ENCODE measurements around the gene B3GNT3. TPM values are rescaled to one million over a fixed set of nuclear protein-coding genes. Genes with fewer than 3 reads are reported as not detected.

Gene B3GNT3, protein sequence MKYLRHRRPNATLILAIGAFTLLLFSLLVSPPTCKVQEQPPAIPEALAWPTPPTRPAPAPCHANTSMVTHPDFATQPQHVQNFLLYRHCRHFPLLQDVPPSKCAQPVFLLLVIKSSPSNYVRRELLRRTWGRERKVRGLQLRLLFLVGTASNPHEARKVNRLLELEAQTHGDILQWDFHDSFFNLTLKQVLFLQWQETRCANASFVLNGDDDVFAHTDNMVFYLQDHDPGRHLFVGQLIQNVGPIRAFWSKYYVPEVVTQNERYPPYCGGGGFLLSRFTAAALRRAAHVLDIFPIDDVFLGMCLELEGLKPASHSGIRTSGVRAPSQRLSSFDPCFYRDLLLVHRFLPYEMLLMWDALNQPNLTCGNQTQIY
- 1 to 10 TPM; 2.0 to 6.0 TPM for total RNA-seq

DNA sequence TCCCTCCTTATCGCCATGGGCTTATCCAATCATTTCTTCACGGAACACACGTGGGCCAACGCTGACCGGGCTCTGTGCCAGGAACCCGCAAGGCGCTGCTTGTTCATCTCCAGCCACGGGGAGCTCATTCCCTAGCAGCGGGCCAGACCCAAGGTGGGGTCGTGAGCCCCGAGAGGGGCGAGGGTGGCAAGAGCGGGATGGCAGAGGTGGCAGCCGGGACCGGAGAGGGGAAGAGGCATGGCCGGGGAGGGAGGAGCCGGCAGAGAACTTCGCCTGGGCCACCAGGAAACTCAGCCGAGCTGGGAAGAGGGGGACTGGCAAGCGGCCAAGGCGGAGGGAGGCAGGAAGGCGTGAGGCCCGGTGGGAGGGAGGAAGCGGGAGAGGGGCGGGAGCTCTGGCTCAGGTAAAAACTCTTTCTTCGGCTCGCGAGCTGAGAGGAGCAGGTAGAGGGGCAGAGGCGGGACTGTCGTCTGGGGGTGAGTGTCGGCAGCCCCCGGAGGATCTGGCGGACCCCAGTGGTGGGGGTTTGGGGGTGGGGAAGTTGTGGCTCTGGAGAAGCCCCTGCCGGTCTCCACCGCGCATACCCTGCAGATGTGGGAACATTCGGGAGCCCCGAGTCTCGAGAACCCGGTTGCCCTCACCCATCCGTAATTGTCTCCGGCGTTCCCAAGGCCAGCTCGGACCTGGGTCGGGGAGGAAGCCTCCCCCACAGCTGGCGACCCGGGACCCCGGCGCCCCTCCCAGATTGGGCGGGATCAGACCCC, at the start of gene B3GNT3:
B3GNT3 (plus strand) TSS at position 408 of the 764 bp plus-strand sequence. CDS start 12,670 bp downstream, outside the sequence.
- ATAC-seq (peak; percentile 54), DNase-seq (peak; percentile 76 to 88 (median 83))
- WGBS, 2 donors = 2 to 4% methylated on average over 29 to 50 of the region's 50 CpGs
- H3K9me3 ChIP-seq = no peaks in the 10 kb centered on the region
- TF ChIP-seq POLR2A (IDR thresholded peaks at IDR 0.05) = peak; percentile 19 to 64 (median 40)
- TF ChIP-seq, protein P1, sequence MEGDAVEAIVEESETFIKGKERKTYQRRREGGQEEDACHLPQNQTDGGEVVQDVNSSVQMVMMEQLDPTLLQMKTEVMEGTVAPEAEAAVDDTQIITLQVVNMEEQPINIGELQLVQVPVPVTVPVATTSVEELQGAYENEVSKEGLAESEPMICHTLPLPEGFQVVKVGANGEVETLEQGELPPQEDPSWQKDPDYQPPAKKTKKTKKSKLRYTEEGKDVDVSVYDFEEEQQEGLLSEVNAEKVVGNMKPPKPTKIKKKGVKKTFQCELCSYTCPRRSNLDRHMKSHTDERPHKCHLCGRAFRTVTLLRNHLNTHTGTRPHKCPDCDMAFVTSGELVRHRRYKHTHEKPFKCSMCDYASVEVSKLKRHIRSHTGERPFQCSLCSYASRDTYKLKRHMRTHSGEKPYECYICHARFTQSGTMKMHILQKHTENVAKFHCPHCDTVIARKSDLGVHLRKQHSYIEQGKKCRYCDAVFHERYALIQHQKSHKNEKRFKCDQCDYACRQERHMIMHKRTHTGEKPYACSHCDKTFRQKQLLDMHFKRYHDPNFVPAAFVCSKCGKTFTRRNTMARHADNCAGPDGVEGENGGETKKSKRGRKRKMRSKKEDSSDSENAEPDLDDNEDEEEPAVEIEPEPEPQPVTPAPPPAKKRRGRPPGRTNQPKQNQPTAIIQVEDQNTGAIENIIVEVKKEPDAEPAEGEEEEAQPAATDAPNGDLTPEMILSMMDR (IDR thresholded peaks at IDR 0.05) = no peak
- H3K27ac ChIP-seq = peak within 1 kb of the TSS; percentile 23 to 63 (median 29)
- peak within 1 kb of the TSS in 1 of 2 donors; percentile 2 for H3K4me3 ChIP-seq
- intact Hi-C loops (cut with DNase I) = no loop called here
- H3K27me3 ChIP-seq = no peaks in the 10 kb centered on the region
- no peaks in the 10 kb centered on the region for H3K36me3 ChIP-seq (replicated peaks in 1 of 2; ENCODE audit: insufficient read depth in 1 of 2, low read depth in 2 of 2)
- H3K4me1 ChIP-seq = peaks cover 59% of the 10 kb centered on the region

DNA sequence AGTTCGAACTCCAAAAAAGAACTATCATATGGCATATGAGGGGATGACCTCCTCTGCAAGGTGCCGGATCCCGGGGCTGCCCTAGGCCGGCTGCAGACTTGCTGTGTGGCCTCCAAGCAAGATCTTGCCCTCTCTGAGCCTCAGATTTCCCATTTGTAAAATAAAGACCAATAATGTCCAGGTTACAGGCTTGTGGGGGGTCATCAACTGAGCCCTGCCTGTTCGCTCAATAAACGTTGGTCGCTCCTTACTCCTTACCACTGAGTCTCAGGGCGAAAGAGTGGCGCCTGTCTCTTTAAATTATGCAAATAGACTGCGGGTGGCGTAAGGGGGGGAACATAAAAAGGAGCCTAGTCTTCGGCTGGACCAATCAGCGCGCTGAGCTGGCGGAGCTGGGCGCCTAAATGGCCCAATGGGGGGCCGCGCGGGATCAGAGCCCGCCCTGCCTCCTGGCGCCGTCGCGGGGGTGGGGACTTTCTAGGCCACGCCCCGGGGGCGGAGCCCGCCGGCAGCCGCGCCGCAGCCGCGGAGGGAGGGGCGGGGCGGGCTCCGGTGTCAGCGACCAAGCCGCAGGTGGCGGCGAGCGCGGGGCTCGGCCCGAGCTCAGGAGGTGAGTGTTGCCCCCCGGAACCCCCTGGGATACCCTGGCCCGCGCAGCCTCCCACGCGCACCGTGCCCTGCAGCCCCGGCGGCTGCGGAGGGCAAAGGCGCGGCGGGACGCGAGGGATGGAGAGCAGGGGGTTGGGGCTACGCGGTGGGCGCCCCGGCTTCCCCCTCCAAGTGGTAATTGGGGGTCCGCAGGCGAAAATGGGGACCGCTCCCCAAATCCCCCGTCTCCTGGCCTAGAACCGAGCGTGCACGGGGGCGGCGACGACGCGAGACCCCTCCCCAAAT, 47.5 kb upstream of the B3GNT3 start:
- DNase-seq (peak; percentile 91 to 96 (median 94)), ATAC-seq (peak; percentile 100)
- 7 to 55% methylated on average over 4 to 66 of the region's 75 CpGs for WGBS, 2 donors
- no peaks in the 10 kb centered on the region for H3K27me3 ChIP-seq
- H3K36me3 ChIP-seq (replicated peaks in 1 of 2; ENCODE audit: insufficient read depth in 1 of 2, low read depth in 2 of 2) = no peaks in the 10 kb centered on the region
- no peak overlapping the region for H3K27ac ChIP-seq
- H3K4me1 ChIP-seq = peaks cover 13% of the 10 kb centered on the region
- H3K4me3 ChIP-seq = peak overlapping the region in 1 of 2 donors; percentile 10
- no peaks in the 10 kb centered on the region for H3K9me3 ChIP-seq
- intact Hi-C loops (cut with DNase I) = no loop called here
- no peak for TF ChIP-seq POLR2A (IDR thresholded peaks at IDR 0.05)
- TF ChIP-seq, protein P1 (IDR thresholded peaks at IDR 0.05) = no peak

DNA sequence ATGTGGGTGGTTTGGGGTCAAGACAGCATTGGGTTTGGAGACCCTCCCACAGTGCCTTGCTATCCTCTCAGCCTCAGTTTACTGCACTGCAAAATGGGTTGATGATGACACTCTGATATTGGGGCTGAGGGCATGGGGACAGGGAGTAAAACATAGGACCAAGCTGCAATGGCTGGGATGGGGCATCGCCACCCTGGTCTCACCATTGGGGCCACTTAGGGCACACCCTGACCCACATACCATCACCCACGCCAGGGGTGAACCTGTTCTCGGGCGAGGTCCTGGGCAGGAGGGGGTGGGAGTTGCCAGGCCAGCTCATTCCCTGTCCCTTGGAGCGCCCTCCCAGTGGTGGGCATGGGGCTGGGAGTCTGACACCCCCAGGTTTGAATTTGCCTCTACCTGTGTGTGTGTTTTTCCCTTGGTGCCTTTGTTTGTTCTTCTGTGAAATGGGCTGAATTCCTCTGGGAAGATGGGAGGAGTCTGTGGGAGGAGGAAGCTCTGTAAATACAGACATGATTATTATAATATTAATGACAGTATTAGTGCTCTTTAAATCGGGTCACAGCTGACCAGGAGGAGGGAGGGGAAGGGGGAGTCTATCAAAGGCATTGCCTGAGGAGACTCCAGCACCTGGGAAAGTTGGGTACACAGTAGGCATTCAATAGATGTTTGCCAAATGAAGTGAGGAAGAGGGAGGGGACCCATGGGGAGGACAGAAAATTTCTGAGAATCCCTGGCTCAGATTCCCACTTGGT, 45.9 kb upstream of the B3GNT3 start:
- Histone ChIP-seq H3K27me3 (no peaks in the 10 kb centered on the region), H3K9me3 (no peaks in the 10 kb centered on the region), H3K27ac (no peak overlapping the region), H3K36me3 (replicated peaks in 1 of 2; ENCODE audit: insufficient read depth in 1 of 2, low read depth in 2 of 2) (no peaks in the 10 kb centered on the region), H3K4me1 (peaks cover 13% of the 10 kb centered on the region), H3K4me3 (no peak overlapping the region)
- TF ChIP-seq POLR2A (IDR thresholded peaks at IDR 0.05) = no peak
- TF ChIP-seq, protein P1 (IDR thresholded peaks at IDR 0.05) = no peak
- DNase-seq = no peak
- no peak for ATAC-seq
- 65 to 78% methylated on average over 6 of the region's 6 CpGs for WGBS, 2 donors
- intact Hi-C loops (cut with DNase I) = no loop called here

DNA sequence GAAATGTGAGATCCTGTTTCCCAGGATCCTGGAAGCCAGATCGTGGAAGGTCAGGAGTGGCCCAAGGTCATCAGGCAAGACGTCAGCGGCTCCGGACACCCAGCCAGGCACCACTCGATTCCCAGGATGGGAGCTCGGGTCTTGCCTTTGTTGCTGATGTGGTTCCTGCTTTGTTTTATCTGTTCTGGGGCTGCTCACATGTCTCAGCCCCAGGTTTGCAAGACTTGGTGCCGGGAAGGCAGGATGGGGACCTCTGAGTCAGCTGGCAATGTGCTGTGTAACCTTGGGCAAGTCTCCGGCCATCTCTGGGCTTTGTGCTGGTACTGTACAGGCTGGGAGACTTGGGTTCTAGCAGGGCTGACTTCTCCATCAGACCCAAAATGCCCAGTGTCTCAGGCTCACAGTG, 45.0 kb upstream of the B3GNT3 start:
- H3K4me3 ChIP-seq = no peak overlapping the region
- WGBS, 2 donors = 17 to 22% methylated on average over 8 of the region's 8 CpGs
- peaks cover 13% of the 10 kb centered on the region for H3K4me1 ChIP-seq
- intact Hi-C loops (cut with DNase I) = no loop called here
- DNase-seq (no peak), ATAC-seq (no peak)
- no peaks in the 10 kb centered on the region for H3K36me3 ChIP-seq (replicated peaks in 1 of 2; ENCODE audit: insufficient read depth in 1 of 2, low read depth in 2 of 2)
- no peak for TF ChIP-seq POLR2A (IDR thresholded peaks at IDR 0.05)
- TF ChIP-seq, protein P1 (IDR thresholded peaks at IDR 0.05) = no peak
- no peaks in the 10 kb centered on the region for H3K9me3 ChIP-seq
- no peaks in the 10 kb centered on the region for H3K27me3 ChIP-seq
- H3K27ac ChIP-seq = no peak overlapping the region
